Neuron (in vitro differentiated cells): ENCODE data around the gene SNX2.

Experiments used
- H2AFZ ChIP-seq: one replicate; pipeline ENCODE4 v1.6.1; 2013; ENCODE audit warnings: low read depth, mild to moderate bottlenecking, inconsistent platforms, low read length, moderate library complexity
- H3K27me3 ChIP-seq: one replicate; pipeline ENCODE4 v1.6.1; 2013; ENCODE audit warnings: low read length; ENCODE audit not compliant: insufficient read depth
- H3K36me3 ChIP-seq: one replicate; pipeline ENCODE4 v1.6.1; 2013; ENCODE audit warnings: low read length; ENCODE audit not compliant: insufficient read depth
- H3K4me1 ChIP-seq: one replicate; pipeline ENCODE4 v1.6.1; 2013; ENCODE audit warnings: low read length; ENCODE audit not compliant: insufficient read depth
- H3K4me3 ChIP-seq: 2 replicates; pipeline ENCODE4 v1.5.1; 2013; ENCODE audit warnings: mild to moderate bottlenecking, low read length, moderate library complexity
- H3K9me3 ChIP-seq: one replicate; pipeline ENCODE4 v1.6.1; 2013; ENCODE audit warnings: low read length

SNX2 gene

GRCh38 chr5:122774861-122775549, at the start of gene SNX2:
SNX2 (plus strand) TSS chr5:122775080; CDS start chr5:122775104, 24 bp downstream.
- Histone ChIP-seq H3K4me1 (peaks cover 13% of the 10 kb centered on the region), H3K9me3 (peaks cover 3% of the 10 kb centered on the region), H3K36me3 (no peaks in the 10 kb centered on the region), H3K4me3 (peak within 1 kb of the TSS; percentile 92), H2AFZ (peak within 1 kb of the TSS; percentile 50), H3K27me3 (peaks cover 4% of the 10 kb centered on the region)

GRCh38 chr5:122727112-122727541, 47.8 kb upstream of the SNX2 start:
- Histone ChIP-seq H3K9me3 (no peaks in the 10 kb centered on the region), H3K36me3 (no peaks in the 10 kb centered on the region), H3K4me3 (no peak overlapping the region), H3K4me1 (no peaks in the 10 kb centered on the region), H3K27me3 (no peaks in the 10 kb centered on the region), H2AFZ (no peak overlapping the region)

DNA sequence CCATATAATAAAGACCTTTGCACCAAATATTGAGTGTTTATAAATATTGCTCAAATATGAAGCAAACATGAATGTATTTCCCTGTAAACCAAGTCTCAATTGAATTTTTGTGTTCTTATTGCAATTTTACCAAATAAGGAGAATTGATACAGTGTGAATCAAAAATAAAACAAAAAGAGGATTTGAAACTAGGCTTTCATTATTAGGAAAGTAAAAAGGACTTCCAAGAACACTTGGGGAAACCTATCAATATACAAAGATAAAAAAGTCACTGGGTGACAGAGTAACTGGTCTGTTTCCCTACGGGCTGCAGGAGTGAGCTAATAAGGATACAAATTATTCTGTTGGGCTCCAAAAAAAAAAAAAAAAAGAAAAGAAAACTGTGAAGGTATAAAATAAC, 44.8 kb upstream of the SNX2 start:
- Histone ChIP-seq H3K36me3 (no peaks in the 10 kb centered on the region), H3K4me3 (no peak overlapping the region), H3K9me3 (no peaks in the 10 kb centered on the region), H2AFZ (no peak overlapping the region), H3K27me3 (no peaks in the 10 kb centered on the region), H3K4me1 (no peaks in the 10 kb centered on the region)

GRCh38 chr5:122730456-122730855, 44.4 kb upstream of the SNX2 start:
- H3K4me1 ChIP-seq = no peaks in the 10 kb centered on the region
- H2AFZ ChIP-seq = no peak overlapping the region
- no peaks in the 10 kb centered on the region for H3K27me3 ChIP-seq
- no peaks in the 10 kb centered on the region for H3K36me3 ChIP-seq
- no peak overlapping the region for H3K4me3 ChIP-seq
- no peaks in the 10 kb centered on the region for H3K9me3 ChIP-seq

GRCh38 chr5:122736086-122736845, 38.6 kb upstream of the SNX2 start:
- Histone ChIP-seq H3K9me3 (no peaks in the 10 kb centered on the region), H3K36me3 (no peaks in the 10 kb centered on the region), H3K27me3 (no peaks in the 10 kb centered on the region), H3K4me3 (no peak overlapping the region), H2AFZ (peak overlapping the region; percentile 36), H3K4me1 (no peaks in the 10 kb centered on the region)

GRCh38 chr5:122738088-122738487, 36.8 kb upstream of the SNX2 start:
- H3K36me3 ChIP-seq = no peaks in the 10 kb centered on the region
- H3K27me3 ChIP-seq = no peaks in the 10 kb centered on the region
- H3K9me3 ChIP-seq = no peaks in the 10 kb centered on the region
- H2AFZ ChIP-seq = no peak overlapping the region
- H3K4me3 ChIP-seq = no peak overlapping the region
- H3K4me1 ChIP-seq = no peaks in the 10 kb centered on the region

- no peak overlapping the region for H3K4me3 ChIP-seq
- no peak overlapping the region for H2AFZ ChIP-seq
- no peaks in the 10 kb centered on the region for H3K27me3 ChIP-seq
- H3K36me3 ChIP-seq = no peaks in the 10 kb centered on the region
- no peaks in the 10 kb centered on the region for H3K4me1 ChIP-seq
- no peaks in the 10 kb centered on the region for H3K9me3 ChIP-seq
These were observed 33.2 kb upstream of the SNX2 start for GRCh38 chr5:122741681-122742080.

- H3K4me3 ChIP-seq = no peak overlapping the region
- H3K4me1 ChIP-seq = no peaks in the 10 kb centered on the region
- no peaks in the 10 kb centered on the region for H3K27me3 ChIP-seq
- no peaks in the 10 kb centered on the region for H3K36me3 ChIP-seq
- H3K9me3 ChIP-seq = no peaks in the 10 kb centered on the region
- H2AFZ ChIP-seq = no peak overlapping the region
These were observed 31.6 kb upstream of the SNX2 start for GRCh38 chr5:122743261-122743660.

DNA sequence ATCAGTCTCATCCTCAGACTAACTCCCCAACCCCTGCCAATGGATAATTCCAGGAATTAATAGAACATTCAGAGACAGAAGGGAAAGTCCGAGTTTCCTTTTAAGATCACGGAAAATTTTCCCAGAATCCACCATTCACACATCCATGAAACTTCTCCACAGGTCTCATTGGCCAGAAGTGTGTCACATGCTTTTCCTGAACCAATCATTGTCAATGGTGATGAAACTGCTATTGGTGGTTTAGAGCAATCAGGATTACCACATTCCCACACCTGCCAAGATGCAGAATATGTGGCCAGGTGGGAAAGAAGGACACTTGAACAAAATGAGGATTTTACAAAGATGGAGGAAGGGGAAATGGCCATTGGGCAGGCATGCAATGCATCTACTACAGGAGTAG, 29.3 kb upstream of the SNX2 start:
- no peak overlapping the region for H3K4me3 ChIP-seq
- H3K9me3 ChIP-seq = no peaks in the 10 kb centered on the region
- H2AFZ ChIP-seq = no peak overlapping the region
- H3K4me1 ChIP-seq = no peaks in the 10 kb centered on the region
- H3K27me3 ChIP-seq = no peaks in the 10 kb centered on the region
- no peaks in the 10 kb centered on the region for H3K36me3 ChIP-seq

DNA sequence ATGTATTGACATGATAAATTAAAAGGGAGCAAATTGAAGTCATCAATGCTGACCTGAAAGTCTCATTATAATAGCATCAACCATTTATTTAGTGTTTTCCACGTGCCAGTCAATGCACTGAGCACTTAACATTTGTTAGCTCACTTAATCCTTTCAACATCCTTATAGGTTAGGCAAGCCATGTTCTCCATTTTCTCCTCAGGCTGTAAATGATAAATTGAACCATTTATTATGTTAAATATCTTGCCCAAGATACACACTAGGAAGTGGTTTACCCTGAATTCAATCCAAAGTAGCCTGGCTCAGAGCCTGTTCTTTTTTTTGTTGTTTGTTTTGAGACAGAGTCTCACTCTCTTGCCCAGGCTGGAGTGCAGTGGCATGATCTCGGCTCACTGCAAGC, 25.0 kb upstream of the SNX2 start:
- H3K27me3 ChIP-seq = no peaks in the 10 kb centered on the region
- H3K9me3 ChIP-seq = no peaks in the 10 kb centered on the region
- H3K4me3 ChIP-seq = no peak overlapping the region
- H3K4me1 ChIP-seq = no peaks in the 10 kb centered on the region
- H2AFZ ChIP-seq = no peak overlapping the region
- H3K36me3 ChIP-seq = no peaks in the 10 kb centered on the region

- Histone ChIP-seq H3K9me3 (no peaks in the 10 kb centered on the region), H3K4me1 (no peaks in the 10 kb centered on the region), H3K27me3 (no peaks in the 10 kb centered on the region), H3K4me3 (no peak overlapping the region), H3K36me3 (no peaks in the 10 kb centered on the region), H2AFZ (no peak overlapping the region)
These were observed 23.5 kb upstream of the SNX2 start for GRCh38 chr5:122751293-122751782.

DNA sequence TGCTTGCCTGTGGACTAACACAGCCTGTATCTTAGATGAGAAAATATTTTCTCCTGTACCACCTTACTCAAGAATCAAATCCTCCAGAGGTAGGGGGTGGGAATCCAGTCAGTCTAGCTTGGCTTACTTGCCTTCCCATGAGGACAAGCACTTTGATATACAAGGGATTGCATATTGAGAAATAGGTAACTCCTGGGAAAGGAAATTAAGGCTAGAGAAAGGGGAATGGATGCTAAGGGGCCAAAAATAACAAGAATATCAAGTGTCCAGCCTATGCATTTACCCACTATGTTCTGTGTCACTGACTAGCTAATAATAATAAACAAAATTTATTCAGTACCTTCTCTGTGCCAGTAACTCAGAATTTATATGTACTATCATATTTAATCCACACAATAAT, 21.4 kb upstream of the SNX2 start:
- H2AFZ ChIP-seq = no peak overlapping the region
- no peaks in the 10 kb centered on the region for H3K9me3 ChIP-seq
- no peaks in the 10 kb centered on the region for H3K27me3 ChIP-seq
- H3K4me1 ChIP-seq = no peaks in the 10 kb centered on the region
- H3K4me3 ChIP-seq = no peak overlapping the region
- H3K36me3 ChIP-seq = no peaks in the 10 kb centered on the region

- H3K9me3 ChIP-seq = no peaks in the 10 kb centered on the region
- H3K4me1 ChIP-seq = no peaks in the 10 kb centered on the region
- H2AFZ ChIP-seq = no peak overlapping the region
- H3K4me3 ChIP-seq = no peak overlapping the region
- H3K27me3 ChIP-seq = no peaks in the 10 kb centered on the region
- no peaks in the 10 kb centered on the region for H3K36me3 ChIP-seq
These were observed 19.1 kb upstream of the SNX2 start for GRCh38 chr5:122755783-122756182.
